Transverse colon (tissue), 4 donors: ENCODE data around the gene PARD6A. TPM values are rescaled to one million over a fixed set of nuclear protein-coding genes. Genes with fewer than 3 reads are reported as not detected.
A peak's percentile ranks its signal among the peaks of the same experiment; 100 is the strongest.

Experiments used
- DNase-seq: peaks from one replicate; pipeline ENCODE4 v3.0.0-alpha.2; 2019
- H3K27ac ChIP-seq, 4 donors: fragments of 200-600 bp; sonication (generic); 2 replicates each; pipeline ENCODE4 v1.5.1; 2016 to 2018; ENCODE audit warnings: inconsistent platforms in 4 of 4
- H3K27me3 ChIP-seq: fragments of 200-600 bp; sonication (generic); 2 replicates; pipeline ENCODE4 v1.5.1; 2017; ENCODE audit warnings: inconsistent platforms
- H3K36me3 ChIP-seq, 4 donors: fragments of 200-600 bp; sonication (generic); 2 replicates each; pipeline ENCODE4 v1.5.1; 2017 to 2019; ENCODE audit warnings: inconsistent platforms in 4 of 4
- H3K4me1 ChIP-seq, 4 donors: fragments of 200-600 bp; sonication (generic); 2 replicates each; pipeline ENCODE4 v1.5.1; 2017 to 2020; ENCODE audit warnings: inconsistent platforms in 4 of 4
- H3K4me3 ChIP-seq, 4 donors: fragments of 200-600 bp; sonication (generic); 1 replicate in 1 of 4; 2 replicates in 3 of 4; pipeline versions ENCODE4 v1.5.1 to v1.6.1; 2017 to 2019; ENCODE audit warnings: inconsistent platforms in 4 of 4
- H3K9me3 ChIP-seq, 2 donors: fragments of 200-600 bp; sonication (generic); 2 replicates each; pipeline ENCODE4 v1.5.1; 2017 to 2019; ENCODE audit warnings: inconsistent platforms in 2 of 2
- EP300 ChIP-seq: sonication (generic); formaldehyde crosslinking; IDR thresholded peaks from one replicate; pipeline ENCODE4 v1.6.1; 2017; ENCODE audit warnings: antibody characterized with exemption, low read depth
- POLR2A ChIP-seq: fragments of 450-650 bp; IDR thresholded peaks from one replicate; pipeline ENCODE4 v1.6.1; 2016; ENCODE audit warnings: antibody characterized with exemption, mild to moderate bottlenecking, moderate library complexity
- POLR2AphosphoS5 ChIP-seq, 3 donors: sonication (generic); formaldehyde crosslinking; IDR thresholded peaks; one replicate each; pipeline ENCODE4 v1.6.1; 2016; ENCODE audit warnings: antibody characterized with exemption in 3 of 3
- WGBS, 2 donors: methylation state at CpG; one replicate each; pipeline ENCODE4 v1.1.5; 2018; ENCODE audit warnings: low coverage in 1 of 2; 5-methylcytosine and 5-hydroxymethylcytosine counted together
- in situ Hi-C, 4 donors: fragments of 200-750 bp; cut with MboI; loops; one replicate each; pipeline versions ENCODE4 v1.15.0 to v1.15.1; 2017; ENCODE audit warnings: low sequenced_read_pairs in 3 of 4, low pct_ligation_motif_present in 1 of 4, low pct_unique_long_range_greater_than_20kb in 1 of 4
- intact Hi-C: fragments of 100-400 bp; cut with DNase I; formaldehyde crosslinking; loops from one replicate; pipeline ENCODE4 v1.15.1; 2023; ENCODE audit warnings: low total_unique reads
- total RNA-seq, 4 donors: library from RNA; depleted of rRNA; stranded (reverse); fragments of >200 nt; gene quantifications; one replicate each; pipeline ENCODE4 v1.1.0, GENCODE V29; 2016
- TF ChIP-seq, protein P1 (sequence below), 5 experiments: fragments of 200-600 bp in 3 of 5; fragments of 450-650 bp in 2 of 5; sonication (generic) in 3 of 5; IDR thresholded peaks; 1 replicate in 2 of 5; 2 replicates in 3 of 5; pipeline ENCODE4 v1.5.1; 2016 to 2017; ENCODE audit warnings: antibody characterized with exemption in 5 of 5, inconsistent platforms in 3 of 5, mild to moderate bottlenecking in 2 of 5, moderate library complexity in 1 of 5

The PARD6A gene
- total RNA-seq, 4 donors from 2014 or later, result 6.3 to 36.7 (median 9.4) TPM

DNA sequence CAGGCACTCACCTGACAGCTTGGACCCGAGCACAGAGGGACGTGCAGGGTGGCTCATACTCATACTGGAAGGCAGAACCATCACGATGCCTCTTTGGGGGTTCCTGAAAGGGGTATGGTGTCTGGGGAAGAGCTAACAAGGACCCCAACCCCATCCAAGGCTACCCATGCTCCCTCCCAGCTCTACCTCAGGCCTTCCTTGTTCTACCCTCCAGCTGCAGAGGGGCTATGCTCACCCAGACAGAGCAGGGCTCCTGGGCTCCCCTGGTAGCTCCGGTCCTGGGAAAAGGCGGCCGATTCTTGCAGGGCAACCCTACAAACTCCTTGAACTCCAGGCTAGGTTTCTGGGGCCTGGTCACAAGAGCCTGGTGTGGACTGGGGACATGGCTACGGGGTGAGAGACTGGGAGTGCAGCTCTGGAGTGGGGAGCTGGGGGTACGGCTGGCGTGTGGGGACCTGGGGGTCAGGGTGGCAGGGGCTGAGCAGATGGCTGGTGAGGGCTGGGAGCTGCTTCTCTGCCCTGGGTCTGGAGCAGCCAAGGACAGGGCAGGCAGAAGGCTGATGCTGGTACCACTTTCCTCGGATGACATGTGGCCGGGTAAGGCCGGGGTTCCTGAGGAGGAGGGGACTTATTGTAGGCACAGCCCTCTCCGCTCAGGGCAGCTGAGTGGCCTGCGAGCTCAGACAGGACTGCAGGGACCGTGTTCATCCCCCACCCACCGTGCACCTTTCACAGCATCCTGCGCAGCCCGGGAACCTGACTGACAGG lies 2.8 kb upstream of the PARD6A start:
- H3K4me1 ChIP-seq, result peaks cover 19 to 26% (median 24%) of the 10 kb centered on the region in 4 donors
- no peak overlapping the region for H3K4me3 ChIP-seq
- intact Hi-C loops (no loop called here), in situ Hi-C loops (loop anchor here in 2 of 4 donors (25.0 kb wide), 1 partner anchor 96 kb away; the partner anchor contains the start of gene CTCF (in 2 of the 2))
- 92% methylated on average over 18 of the region's 18 CpGs; no CpG with 5 or more reads in 1 of the 2 donors for WGBS, 2 donors
- H3K36me3 ChIP-seq, result no peaks in the 10 kb centered on the region
- H3K27ac ChIP-seq, result no peak overlapping the region
- TF ChIP-seq EP300 (no peak), POLR2AphosphoS5 (IDR thresholded peaks at IDR 0.05) (no peak), POLR2A (no peak)
- TF ChIP-seq, protein P1, sequence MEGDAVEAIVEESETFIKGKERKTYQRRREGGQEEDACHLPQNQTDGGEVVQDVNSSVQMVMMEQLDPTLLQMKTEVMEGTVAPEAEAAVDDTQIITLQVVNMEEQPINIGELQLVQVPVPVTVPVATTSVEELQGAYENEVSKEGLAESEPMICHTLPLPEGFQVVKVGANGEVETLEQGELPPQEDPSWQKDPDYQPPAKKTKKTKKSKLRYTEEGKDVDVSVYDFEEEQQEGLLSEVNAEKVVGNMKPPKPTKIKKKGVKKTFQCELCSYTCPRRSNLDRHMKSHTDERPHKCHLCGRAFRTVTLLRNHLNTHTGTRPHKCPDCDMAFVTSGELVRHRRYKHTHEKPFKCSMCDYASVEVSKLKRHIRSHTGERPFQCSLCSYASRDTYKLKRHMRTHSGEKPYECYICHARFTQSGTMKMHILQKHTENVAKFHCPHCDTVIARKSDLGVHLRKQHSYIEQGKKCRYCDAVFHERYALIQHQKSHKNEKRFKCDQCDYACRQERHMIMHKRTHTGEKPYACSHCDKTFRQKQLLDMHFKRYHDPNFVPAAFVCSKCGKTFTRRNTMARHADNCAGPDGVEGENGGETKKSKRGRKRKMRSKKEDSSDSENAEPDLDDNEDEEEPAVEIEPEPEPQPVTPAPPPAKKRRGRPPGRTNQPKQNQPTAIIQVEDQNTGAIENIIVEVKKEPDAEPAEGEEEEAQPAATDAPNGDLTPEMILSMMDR (IDR thresholded peaks at IDR 0.05), result no peak
- H3K9me3 ChIP-seq, result no peaks in the 10 kb centered on the region
- peaks cover 29% of the 10 kb centered on the region for H3K27me3 ChIP-seq
- DNase-seq, result no peak

DNA sequence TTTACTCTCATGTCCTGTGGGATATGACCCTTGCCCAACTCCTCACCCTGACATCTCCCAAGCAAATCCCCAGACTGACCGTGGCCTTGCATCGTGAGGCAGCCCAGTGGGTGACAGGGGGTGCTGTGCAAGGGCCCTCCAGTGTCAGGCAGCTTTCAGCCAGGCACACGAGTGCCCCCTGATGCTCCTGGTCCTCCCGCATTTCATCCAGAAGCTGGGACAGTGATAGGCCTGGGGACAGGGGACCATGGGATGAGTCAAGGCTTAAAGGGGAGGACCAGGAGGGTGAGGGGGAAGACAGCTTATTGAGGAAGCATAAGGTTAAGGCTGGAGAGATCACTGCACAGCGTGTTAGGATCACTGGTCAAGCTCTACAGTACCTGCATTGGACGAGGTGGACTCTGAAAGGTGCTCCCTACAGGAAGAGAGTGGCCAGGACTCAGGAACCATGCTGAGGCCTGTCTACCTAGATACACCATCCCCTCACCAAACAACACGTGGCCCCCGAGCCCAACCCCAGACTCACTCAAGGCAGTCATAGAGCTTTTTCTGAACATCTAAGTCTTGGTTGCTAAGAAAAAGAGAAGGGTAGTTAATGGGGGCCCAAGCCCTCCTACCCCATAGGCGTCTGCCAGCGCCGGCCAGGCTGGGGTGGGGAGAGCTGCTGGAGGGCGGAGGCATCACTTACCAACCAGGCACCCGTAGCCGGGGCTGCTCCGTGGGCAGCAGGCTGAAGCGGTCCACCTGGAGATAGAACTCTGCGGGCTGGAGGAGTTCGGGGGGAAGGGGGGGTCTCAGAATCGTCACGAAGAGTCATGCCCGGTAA lies 1.7 kb upstream of the PARD6A start:
- Histone ChIP-seq H3K4me3 (peak overlapping the region; percentile 63 to 84 (median 76)), H3K27me3 (peaks cover 18% of the 10 kb centered on the region), H3K27ac (peak overlapping the region in 3 of 4 donors; percentile 93 to 97 (median 93)), H3K4me1 (peaks cover 13 to 18% (median 17%) of the 10 kb centered on the region in 4 donors), H3K9me3 (no peaks in the 10 kb centered on the region), H3K36me3 (no peaks in the 10 kb centered on the region)
- TF ChIP-seq POLR2AphosphoS5 (IDR thresholded peaks at IDR 0.05) (no peak), POLR2A (no peak), EP300 (no peak)
- TF ChIP-seq, protein P1 (IDR thresholded peaks at IDR 0.05), result no peak
- intact Hi-C loops (no loop called here), in situ Hi-C loops (loop anchor here in 2 of 4 donors (25.0 kb wide), 1 partner anchor 97 kb away; the partner anchor contains the start of gene CTCF (in 2 of the 2))
- 35% methylated on average over 21 of the region's 21 CpGs; no CpG with 5 or more reads in 1 of the 2 donors for WGBS, 2 donors
- no peak for DNase-seq

DNA sequence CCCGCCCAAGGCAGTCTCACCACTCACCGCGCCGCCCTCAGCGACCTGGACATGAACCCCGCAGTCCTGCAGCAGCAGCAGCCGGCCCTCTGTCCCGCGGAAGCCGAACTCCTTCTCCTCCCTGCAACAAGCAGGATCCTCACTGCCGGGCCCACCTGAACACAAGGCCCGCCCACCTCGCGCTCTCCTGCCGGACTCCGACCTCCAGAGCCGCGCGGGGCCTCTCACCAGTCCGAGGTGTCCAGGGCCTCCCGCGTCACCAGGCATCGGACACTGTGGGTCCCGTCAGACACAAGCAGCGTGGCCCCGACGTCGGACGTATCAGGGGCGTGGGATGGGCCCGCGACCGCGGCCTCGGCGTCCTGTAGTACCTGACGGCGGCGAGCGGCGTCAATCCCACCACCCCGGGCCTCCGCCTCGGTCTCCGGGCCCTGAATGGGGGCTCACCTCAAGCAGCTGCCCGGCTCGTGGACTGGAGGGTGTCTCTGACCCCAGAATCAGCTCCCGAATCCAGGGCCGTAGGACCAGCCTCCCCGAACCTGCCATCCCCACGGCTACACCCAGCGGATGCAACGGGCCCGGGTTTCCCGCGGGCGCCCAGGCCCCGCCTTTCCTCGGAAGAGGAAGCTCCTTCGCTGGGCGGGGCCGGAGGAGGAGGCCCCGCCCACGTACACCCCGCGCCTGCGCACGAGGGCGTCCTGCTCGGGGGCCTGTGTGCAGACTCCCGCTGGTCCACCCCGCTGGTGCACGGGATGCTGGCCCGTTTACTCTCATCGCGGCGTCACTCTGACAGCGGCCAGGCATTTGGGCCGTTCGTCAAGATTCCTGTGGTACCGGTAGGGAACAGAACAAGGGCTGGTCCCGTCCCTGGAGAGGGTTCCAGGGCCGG lies 841 bp upstream of the PARD6A start, which contains the start of gene ACD:
TSS of gene ACD (minus strand) at position 586 of the 889 bp plus-strand sequence. CDS start at position 546, 40 bp downstream.
- TF ChIP-seq EP300 (no peak), POLR2A (peak; percentile 77), POLR2AphosphoS5 (IDR thresholded peaks at IDR 0.05) (peak; percentile 86 to 92 (median 90))
- TF ChIP-seq, protein P1 (IDR thresholded peaks at IDR 0.05), result no peak
- peaks cover 13 to 18% (median 17%) of the 10 kb centered on the region in 4 donors for H3K4me1 ChIP-seq
- WGBS, 2 donors, result 0% methylated on average over 83 of the region's 83 CpGs; no CpG with 5 or more reads in 1 of the 2 donors
- H3K27ac ChIP-seq, result peak within 1 kb of the TSS; percentile 93 to 99 (median 95)
- peak within 1 kb of the TSS; percentile 63 to 84 (median 77) for H3K4me3 ChIP-seq
- peaks cover 9% of the 10 kb centered on the region for H3K27me3 ChIP-seq
- DNase-seq, result peak; percentile 93
- in situ Hi-C loops, result loop anchor here in 3 of 4 donors (10.0 to 25.0 kb wide), 2 partner anchors 98 to 135 kb away; partner anchors contain the start of genes CTCF (in 2 of the 3) and RIPOR1 (in 1 of the 3)
- no peaks in the 10 kb centered on the region for H3K9me3 ChIP-seq
- H3K36me3 ChIP-seq, result no peaks in the 10 kb centered on the region
- intact Hi-C loops, result no loop called here
